Putamen (tissue), 1 donor: ENCODE results near the gene IPO9.

ENCODE experiments used
- DNase-seq: peaks from one replicate; pipeline ENCODE4 v3.0.0-alpha.2; 2016; ENCODE audit warnings: low spot score

The IPO9 gene

GRCh38 chr1:201905234-201905890, 76.4 kb downstream of the IPO9 start:
- no peak for DNase-seq

- no peak for DNase-seq
Observed at GRCh38 chr1:201906336-201906735, 77.4 kb downstream of the IPO9 start.

GRCh38 chr1:201907621-201908020, 78.7 kb downstream of the IPO9 start:
- DNase-seq = no peak

GRCh38 chr1:201911826-201912571, 83.0 kb downstream of the IPO9 start:
- no peak for DNase-seq

GRCh38 chr1:201912832-201913231, 83.9 kb downstream of the IPO9 start:
- DNase-seq = no peak

- DNase-seq = no peak
Observed at GRCh38 chr1:201914456-201915235, 85.7 kb downstream of the IPO9 start.

- no peak for DNase-seq
Observed at GRCh38 chr1:201916649-201917249, 87.8 kb downstream of the IPO9 start.

- no peak for DNase-seq
Observed at GRCh38 chr1:201917362-201918033, 88.5 kb downstream of the IPO9 start.

- no peak for DNase-seq
Observed at GRCh38 chr1:201918343-201918742, 89.4 kb downstream of the IPO9 start.

- DNase-seq = no peak
Observed at GRCh38 chr1:201921952-201922558, 93.1 kb downstream of the IPO9 start.

- DNase-seq = no peak
Observed at GRCh38 chr1:201925301-201925567, 96.3 kb downstream of the IPO9 start.

- no peak for DNase-seq
Observed at GRCh38 chr1:201925981-201926645, 97.2 kb downstream of the IPO9 start.

- DNase-seq = no peak
Observed at GRCh38 chr1:201928266-201928665, 99.3 kb downstream of the IPO9 start.

- no peak for DNase-seq
Observed at GRCh38 chr1:201930137-201930536, 101.2 kb downstream of the IPO9 start.

- no peak for DNase-seq
Observed at GRCh38 chr1:201930803-201931202, 101.8 kb downstream of the IPO9 start.
